Adrenal gland (tissue), 5 donors: ENCODE results near the gene SLC24A4.

Experiments used
- POLR2A ChIP-seq, 2 donors: fragments of 450-650 bp; IDR thresholded peaks; one replicate each; pipeline ENCODE4 v1.6.1; 2017; ENCODE audit warnings: antibody characterized with exemption in 2 of 2, mild to moderate bottlenecking in 2 of 2, moderate library complexity in 1 of 2
- TF ChIP-seq, protein P1 (sequence below), 6 experiments: fragments of 450-650 bp in 4 of 6; fragments of 200-600 bp in 2 of 6; sonication (generic) in 1 of 6; IDR thresholded peaks; 1 replicate in 5 of 6; 2 replicates in 1 of 6; pipeline versions ENCODE4 v1.5.1 to v1.8.0; 2016 to 2021; ENCODE audit warnings: antibody characterized with exemption in 6 of 6, mild to moderate bottlenecking in 2 of 6, moderate library complexity in 1 of 6
- donor health status: DM: no; HTN: no; CAD: no.

DNA sequence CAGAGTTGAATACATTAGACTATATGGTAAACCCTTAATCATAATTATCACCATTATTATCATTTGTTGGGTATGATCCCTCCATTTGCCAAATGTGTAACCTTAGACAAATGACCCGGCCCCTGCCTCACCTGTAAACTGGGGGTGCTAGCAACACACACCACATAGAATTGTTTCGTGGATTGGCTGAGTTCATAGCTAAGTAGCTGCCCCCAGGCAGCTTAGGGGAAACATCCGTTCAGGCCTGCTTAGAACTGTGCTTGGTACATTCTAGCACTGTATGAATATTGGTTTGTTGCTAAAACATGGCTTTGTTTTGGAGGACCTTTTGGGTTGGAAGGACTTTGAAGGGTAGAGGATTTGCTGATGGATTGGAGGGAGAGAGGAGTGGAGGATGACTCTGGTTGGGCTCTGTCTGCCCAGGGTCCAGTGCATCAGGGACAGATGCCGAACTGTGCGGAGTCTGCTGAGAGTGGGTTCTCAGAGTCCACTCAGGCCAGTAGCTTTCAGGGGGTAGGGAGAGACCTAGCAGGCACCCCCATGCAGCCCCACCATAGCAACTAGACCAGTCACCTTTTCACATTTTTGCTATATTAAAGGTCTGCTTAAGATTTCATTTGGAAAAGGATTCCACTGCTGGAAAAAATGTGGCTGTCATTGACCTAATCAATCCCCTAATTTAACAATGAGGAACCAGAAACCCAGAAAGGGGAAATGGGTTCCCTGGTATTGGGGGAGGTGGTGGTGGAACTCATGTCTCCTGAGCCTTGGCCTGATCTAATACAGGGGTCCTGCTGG lies 192.8 kb downstream of the SLC24A4 start:
- TF ChIP-seq, protein P1, sequence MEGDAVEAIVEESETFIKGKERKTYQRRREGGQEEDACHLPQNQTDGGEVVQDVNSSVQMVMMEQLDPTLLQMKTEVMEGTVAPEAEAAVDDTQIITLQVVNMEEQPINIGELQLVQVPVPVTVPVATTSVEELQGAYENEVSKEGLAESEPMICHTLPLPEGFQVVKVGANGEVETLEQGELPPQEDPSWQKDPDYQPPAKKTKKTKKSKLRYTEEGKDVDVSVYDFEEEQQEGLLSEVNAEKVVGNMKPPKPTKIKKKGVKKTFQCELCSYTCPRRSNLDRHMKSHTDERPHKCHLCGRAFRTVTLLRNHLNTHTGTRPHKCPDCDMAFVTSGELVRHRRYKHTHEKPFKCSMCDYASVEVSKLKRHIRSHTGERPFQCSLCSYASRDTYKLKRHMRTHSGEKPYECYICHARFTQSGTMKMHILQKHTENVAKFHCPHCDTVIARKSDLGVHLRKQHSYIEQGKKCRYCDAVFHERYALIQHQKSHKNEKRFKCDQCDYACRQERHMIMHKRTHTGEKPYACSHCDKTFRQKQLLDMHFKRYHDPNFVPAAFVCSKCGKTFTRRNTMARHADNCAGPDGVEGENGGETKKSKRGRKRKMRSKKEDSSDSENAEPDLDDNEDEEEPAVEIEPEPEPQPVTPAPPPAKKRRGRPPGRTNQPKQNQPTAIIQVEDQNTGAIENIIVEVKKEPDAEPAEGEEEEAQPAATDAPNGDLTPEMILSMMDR (IDR thresholded peaks at IDR 0.05) = no peak
- no peak for TF ChIP-seq POLR2A (IDR thresholded peaks at IDR 0.05)
